Activated naive CD4-positive, alpha-beta T cell treated with anti-CD3 and anti-CD28 coated beads, Interleukin-2, amount 50 U/mL, for 16 hours (primary cell): ENCODE data around the gene GUCA2B.

Source experiments
- DNase-seq: peaks from one replicate; pipeline ENCODE4 v3.0.0-alpha.2; 2020

Gene GUCA2B

GRCh38 chr1:42152907-42153600, at the start of gene GUCA2B:
GUCA2B (plus strand) TSS chr1:42153410; CDS start chr1:42153451, 41 bp downstream.
- DNase-seq = no peak

DNA sequence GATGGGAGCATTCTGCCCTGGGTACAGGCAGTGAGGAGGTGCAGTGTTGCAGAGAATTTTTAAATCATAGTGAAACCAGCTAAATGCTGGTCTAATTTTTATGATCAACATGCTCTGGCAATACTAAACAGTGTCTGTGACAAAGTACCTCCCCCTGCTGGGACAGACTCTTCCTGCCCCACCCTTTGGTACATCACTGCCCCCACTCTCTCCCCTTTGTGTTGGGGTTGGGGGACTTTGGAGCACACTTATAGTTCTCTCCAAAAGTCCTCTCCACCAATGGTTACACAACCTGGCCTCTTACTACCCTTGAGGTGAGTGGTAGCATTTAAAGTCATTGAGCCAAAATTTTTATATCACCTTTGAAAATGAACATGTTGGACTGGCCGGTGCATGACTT, 48.2 kb upstream of the GUCA2B start:
- DNase-seq = no peak

DNA sequence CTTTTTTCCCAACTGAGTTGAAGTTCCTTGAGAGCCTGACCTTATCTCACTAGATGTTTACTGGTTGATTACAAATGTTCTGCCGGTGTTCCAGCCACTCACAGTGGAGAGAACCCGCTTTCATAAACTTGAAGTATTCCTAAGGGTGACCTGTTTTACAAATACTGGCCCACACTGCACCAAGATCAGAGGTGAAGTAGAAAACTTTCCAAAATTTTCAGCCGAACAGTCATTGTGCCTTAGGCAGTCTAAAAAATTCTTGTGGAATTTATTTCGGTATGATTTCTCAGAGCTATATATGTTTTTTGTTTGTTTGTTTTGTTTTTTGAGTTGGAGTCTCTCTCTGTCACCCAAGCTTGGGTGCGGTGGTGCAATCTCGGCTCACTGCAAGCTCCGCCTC, 44.9 kb upstream of the GUCA2B start:
- no peak for DNase-seq

GRCh38 chr1:42109600-42109999, 43.6 kb upstream of the GUCA2B start:
- DNase-seq = no peak

DNA sequence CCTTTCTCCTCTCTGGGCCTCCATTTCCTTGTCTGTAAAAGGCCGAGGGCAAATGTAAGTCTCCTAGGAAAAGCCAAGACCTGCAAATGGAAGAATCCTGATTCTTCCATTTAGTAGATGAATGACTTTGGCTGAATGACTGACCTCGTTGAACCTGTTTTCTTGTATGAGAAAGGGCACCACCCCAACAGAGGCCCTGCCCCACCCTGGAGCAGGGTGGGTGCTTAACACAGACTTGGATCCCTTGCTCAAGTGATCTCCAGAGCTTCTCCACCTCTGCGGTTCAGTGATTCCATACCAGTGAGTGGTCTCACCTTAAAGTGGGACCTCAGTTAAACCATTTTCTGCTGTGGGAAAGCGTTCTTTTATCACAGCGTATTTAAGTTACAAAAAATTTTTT, 39.0 kb upstream of the GUCA2B start:
- DNase-seq = no peak

DNA sequence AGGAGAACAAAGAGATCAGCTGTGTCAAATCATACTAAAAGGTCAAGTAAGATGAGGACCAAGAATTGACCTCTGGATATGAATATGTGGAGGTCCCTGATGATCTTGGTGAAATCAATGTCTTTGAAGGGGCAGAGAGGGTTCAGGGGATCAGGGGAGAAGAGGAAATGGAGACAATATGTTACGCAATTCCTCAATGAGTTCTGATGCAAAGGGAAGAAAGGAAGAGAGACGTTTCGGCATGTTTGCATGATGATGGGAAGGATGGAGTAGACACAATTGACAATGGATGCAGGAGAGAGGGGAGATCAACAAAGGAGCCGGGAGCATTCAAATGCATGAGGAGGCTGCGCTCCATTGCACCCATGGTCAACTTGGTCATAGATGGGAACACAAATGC, 36.0 kb upstream of the GUCA2B start:
- no peak for DNase-seq

GRCh38 chr1:42118125-42118524, 35.1 kb upstream of the GUCA2B start:
- no peak for DNase-seq

- DNase-seq = no peak
Observed at GRCh38 chr1:42122408-42122807, 30.8 kb upstream of the GUCA2B start.

DNA sequence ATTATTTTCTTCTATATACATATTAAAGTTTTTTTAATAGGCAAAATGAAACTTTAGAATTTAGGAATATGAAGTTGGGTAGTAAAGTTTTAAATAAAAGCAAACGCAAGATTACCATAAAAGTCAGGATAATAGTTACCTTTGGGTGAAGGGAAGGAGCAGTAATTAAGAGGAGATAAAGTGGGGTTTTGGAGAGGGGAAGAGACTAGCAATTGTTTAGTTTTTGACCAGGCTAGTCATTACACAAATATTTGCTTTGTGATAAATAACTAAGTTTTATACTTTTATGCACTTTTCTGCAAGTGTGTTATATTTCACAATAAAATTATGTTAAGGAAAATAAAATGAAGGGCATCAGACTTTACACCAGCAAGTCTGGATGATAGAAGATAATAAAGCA, 27.7 kb upstream of the GUCA2B start:
- no peak for DNase-seq

- no peak for DNase-seq
Observed at GRCh38 chr1:42127767-42128166, 25.4 kb upstream of the GUCA2B start.

- DNase-seq = no peak
Observed at GRCh38 chr1:42128499-42128898, 24.7 kb upstream of the GUCA2B start.

GRCh38 chr1:42128964-42129363, 24.2 kb upstream of the GUCA2B start:
- DNase-seq = no peak

DNA sequence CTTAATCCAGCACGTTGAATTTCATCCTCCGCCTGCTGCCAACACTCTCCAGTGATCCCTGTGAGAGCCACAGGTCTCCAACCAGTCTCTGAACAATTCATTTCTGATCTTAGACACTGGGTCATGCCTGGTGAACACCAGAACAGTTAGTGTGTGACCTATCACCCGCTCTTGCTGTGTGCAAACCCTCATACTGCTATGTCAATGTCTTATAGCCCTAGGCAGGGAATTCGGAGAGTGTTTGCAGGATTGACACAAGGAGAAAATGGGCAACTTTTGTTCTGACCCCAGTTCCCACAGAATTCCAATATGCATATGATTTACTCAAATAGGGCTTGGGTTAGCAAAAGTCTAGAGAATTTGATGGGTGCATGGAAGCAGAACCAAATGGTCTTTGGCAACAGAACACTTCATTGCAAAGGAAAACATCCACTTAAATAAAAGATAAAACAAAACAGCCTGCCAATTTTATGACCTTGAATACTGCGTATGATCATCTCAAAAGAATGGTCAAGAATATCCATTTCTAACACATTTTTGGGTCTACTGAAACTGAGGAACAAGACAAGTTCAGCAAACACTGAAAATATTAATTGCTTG, 23.0 kb upstream of the GUCA2B start:
- no peak for DNase-seq

- no peak for DNase-seq
Observed at GRCh38 chr1:42133390-42133789, 19.8 kb upstream of the GUCA2B start.

DNA sequence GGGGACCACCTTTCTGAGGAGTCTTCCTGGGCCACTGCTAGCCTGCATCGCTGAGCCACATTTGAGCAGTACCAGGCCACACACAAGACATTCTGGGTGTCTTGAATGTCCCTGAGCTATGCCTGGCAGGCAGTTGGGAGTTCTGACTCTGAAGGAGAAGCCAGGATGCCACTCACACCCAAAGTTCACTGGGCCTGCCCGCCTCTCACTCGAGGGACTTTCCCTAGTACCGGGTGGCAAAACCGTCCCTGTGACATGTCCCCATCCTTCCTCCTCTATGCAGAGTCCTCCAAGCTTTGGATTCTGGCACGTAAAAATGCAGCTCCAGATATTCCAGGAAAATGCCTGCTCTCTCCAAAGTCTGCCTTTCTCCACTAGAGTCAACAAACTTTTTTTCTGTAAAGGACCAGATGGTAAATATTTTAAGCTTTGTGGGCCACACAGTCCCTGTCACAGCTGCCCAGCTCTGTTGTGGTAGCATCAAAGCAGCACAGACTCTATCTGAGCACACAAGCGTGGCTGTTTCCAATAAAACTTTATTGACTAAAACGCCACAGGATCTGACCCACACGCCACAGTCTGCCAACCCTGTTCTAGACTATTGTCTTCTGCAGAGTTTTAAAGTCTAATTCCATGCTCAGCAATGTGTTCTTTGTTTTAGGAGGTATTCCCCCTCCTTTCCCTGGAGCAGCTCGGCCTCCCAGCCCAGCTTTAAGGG, 19.2 kb upstream of the GUCA2B start:
- no peak for DNase-seq

- no peak for DNase-seq
Observed at GRCh38 chr1:42135426-42135825, 17.8 kb upstream of the GUCA2B start.

GRCh38 chr1:42136466-42136865, 16.7 kb upstream of the GUCA2B start:
- no peak for DNase-seq

GRCh38 chr1:42137766-42138165, 15.4 kb upstream of the GUCA2B start:
- no peak for DNase-seq

- DNase-seq = no peak
Observed at GRCh38 chr1:42138586-42138985, 14.6 kb upstream of the GUCA2B start.

DNA sequence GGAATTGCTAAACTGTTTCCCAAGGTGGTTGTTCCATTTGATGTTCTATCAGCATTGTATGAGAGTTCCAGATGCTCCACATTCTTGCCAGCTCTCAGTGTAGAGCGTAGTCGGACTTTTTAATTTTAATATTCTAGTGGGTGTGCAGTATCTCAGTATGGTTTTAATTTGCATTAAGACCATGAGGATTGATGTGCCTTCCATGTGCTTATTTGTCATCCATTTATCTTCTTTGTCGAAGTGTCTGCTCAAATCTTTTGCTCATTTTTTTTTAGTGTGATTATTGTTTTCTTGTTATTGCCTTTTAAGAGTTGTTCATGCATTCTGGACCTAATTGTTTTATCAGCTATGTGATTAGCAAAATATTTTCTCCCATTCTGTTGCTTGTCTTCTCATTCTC, 13.8 kb upstream of the GUCA2B start:
- no peak for DNase-seq

DNA sequence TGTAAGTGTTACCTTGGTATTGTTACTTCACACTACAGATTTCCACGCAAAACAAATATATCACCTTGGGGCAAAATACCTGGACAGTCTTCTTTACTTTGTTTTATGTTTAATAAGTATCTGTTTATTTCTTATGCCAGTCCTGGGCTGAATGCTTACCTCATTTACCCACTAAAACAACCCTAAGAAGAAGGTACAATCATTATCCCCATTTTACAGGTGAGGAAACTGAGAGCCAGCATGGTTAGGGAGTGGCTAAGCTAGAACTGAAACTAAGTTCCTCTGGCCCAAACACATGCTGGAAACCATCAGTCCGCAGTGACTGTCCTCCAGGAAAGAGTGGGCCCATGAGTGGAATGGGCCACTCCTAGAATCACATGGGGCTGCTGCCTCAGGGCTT, 13.0 kb upstream of the GUCA2B start:
- no peak for DNase-seq

- no peak for DNase-seq
Observed at GRCh38 chr1:42141978-42142377, 11.2 kb upstream of the GUCA2B start.

DNA sequence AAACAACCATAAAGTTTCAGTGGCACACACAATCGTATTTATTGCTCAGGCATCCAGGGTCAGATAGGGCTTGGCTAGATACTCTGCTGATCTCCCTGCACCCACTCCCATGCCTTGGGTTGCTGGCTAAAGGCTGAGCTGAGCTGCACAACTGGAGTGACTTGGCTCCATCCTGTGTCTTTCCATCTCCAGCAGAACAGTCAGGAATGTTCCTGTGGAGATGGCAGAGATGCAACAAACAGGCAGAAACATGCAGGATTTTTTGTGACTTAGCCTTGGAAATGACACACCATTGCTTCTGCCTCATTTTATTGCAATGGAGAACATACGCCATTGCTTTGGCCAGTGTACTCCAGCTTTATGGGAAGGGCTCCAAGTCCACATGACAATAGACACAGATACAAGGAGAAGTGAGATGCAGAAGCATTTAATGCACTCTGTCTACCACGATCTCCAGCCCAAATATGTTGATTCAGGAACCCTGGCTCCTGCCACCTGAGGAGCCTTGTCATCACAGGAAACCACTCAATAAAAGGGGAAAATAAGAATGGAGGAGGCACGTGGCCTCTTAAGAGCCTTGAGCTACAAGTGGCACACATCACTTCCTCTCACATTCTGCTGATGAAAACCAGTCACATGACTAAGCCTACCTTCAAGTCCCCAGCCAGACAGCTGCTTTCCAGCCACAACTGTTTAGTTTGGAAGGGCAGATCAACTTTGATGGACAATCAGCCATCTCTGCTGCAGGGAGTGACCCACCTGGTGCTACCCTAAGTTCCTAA, 10.1 kb upstream of the GUCA2B start:
- no peak for DNase-seq
